Epithelial cell of prostate (primary cell): Measurements from ENCODE around the gene TNFRSF14.

ENCODE experiments used
- DNase-seq: peaks from one replicate; pipeline ENCODE4 v3.0.0-alpha.2; 2011; ENCODE audit warnings: low read depth, low spot score
- H3K27ac ChIP-seq: fragments of 450-650 bp; 2 replicates; pipeline ENCODE4 v1.5.1; 2017; ENCODE audit warnings: mild to moderate bottlenecking

The TNFRSF14 gene

GRCh38 chr1:2595812-2596529, 39.8 kb downstream of the TNFRSF14 start:
- H3K27ac ChIP-seq: no peak overlapping the region
- no peak for DNase-seq

- no peak overlapping the region for H3K27ac ChIP-seq
- no peak for DNase-seq
These were observed 40.6 kb downstream of the TNFRSF14 start for GRCh38 chr1:2596530-2597333.

- H3K27ac ChIP-seq: no peak overlapping the region
- no peak for DNase-seq
These were observed 41.5 kb downstream of the TNFRSF14 start for GRCh38 chr1:2597441-2598328.

- no peak overlapping the region for H3K27ac ChIP-seq
- DNase-seq: no peak
These were observed 42.3 kb downstream of the TNFRSF14 start for GRCh38 chr1:2598329-2598931.

- no peak overlapping the region for H3K27ac ChIP-seq
- DNase-seq: no peak
These were observed 45.6 kb downstream of the TNFRSF14 start for GRCh38 chr1:2601721-2602303.

GRCh38 chr1:2602311-2602835, 46.2 kb downstream of the TNFRSF14 start:
- DNase-seq: no peak
- H3K27ac ChIP-seq: no peak overlapping the region

GRCh38 chr1:2602866-2603520, 46.8 kb downstream of the TNFRSF14 start:
- DNase-seq: no peak
- no peak overlapping the region for H3K27ac ChIP-seq

GRCh38 chr1:2603521-2604155, 47.5 kb downstream of the TNFRSF14 start:
- H3K27ac ChIP-seq: no peak overlapping the region
- DNase-seq: no peak

GRCh38 chr1:2604156-2604843, 48.1 kb downstream of the TNFRSF14 start:
- H3K27ac ChIP-seq: no peak overlapping the region
- DNase-seq: no peak

GRCh38 chr1:2604844-2605508, 48.8 kb downstream of the TNFRSF14 start:
- H3K27ac ChIP-seq: no peak overlapping the region
- DNase-seq: no peak

- H3K27ac ChIP-seq: no peak overlapping the region
- DNase-seq: no peak
These were observed 49.6 kb downstream of the TNFRSF14 start for GRCh38 chr1:2605509-2606395.

- DNase-seq: no peak
- no peak overlapping the region for H3K27ac ChIP-seq
These were observed 50.3 kb downstream of the TNFRSF14 start for GRCh38 chr1:2606396-2606880.

- no peak for DNase-seq
- no peak overlapping the region for H3K27ac ChIP-seq
These were observed 50.9 kb downstream of the TNFRSF14 start for GRCh38 chr1:2606881-2607621.

GRCh38 chr1:2607641-2608091, 51.5 kb downstream of the TNFRSF14 start:
- no peak for DNase-seq
- H3K27ac ChIP-seq: no peak overlapping the region

- H3K27ac ChIP-seq: no peak overlapping the region
- DNase-seq: no peak
These were observed 53.3 kb downstream of the TNFRSF14 start for GRCh38 chr1:2609319-2610035.
